Adrenal gland (tissue), 12 donors: ENCODE data around the gene TMSB10. TPM values are rescaled to one million over a fixed set of nuclear protein-coding genes. Genes with fewer than 3 reads are reported as not detected.
"Not testable (repeated sequence)": the region's sequence is repeated elsewhere in the genome, so short reads cannot be mapped to it uniquely, and the experiment has no call there.

Source experiments
- DNase-seq, 7 donors: peaks; one replicate each; pipeline ENCODE4 v3.0.0-alpha.2; 2019 to 2020
- H3K27ac ChIP-seq, 5 donors: fragments of 200-600 bp; sonication (generic) in 4 of 5; 1 replicate in 3 of 5; 2 replicates in 2 of 5; pipeline versions ENCODE4 v1.5.1 to v1.8.0; 2016 to 2020; ENCODE audit warnings: mild to moderate bottlenecking in 1 of 5
- H3K27me3 ChIP-seq: fragments of 200-600 bp; 2 replicates; pipeline ENCODE4 v1.8.0; 2021
- H3K36me3 ChIP-seq, 2 donors: fragments of 200-600 bp; replicated peaks in 1 of 2; 1 replicate in 1 of 2; 2 replicates in 1 of 2; pipeline versions ENCODE4 v1.5.1 to v1.8.0; 2018 to 2022
- H3K4me1 ChIP-seq, 2 donors: fragments of 200-600 bp; replicated peaks in 1 of 2; 1 replicate in 1 of 2; 2 replicates in 1 of 2; pipeline versions ENCODE4 v1.5.1 to v1.8.0; 2018 to 2021
- H3K4me3 ChIP-seq, 4 donors: fragments of 200-600 bp; sonication (generic) in 3 of 4; one replicate each; pipeline ENCODE4 v1.5.1; 2016 to 2018
- H3K9me3 ChIP-seq, 3 donors: fragments of 200-600 bp; sonication (generic) in 1 of 3; replicated peaks in 1 of 3; 1 replicate in 2 of 3; 2 replicates in 1 of 3; pipeline versions ENCODE4 v1.5.1 to v1.8.0; 2016 to 2021
- POLR2A ChIP-seq, 2 donors: fragments of 450-650 bp; IDR thresholded peaks; one replicate each; pipeline ENCODE4 v1.6.1; 2017; ENCODE audit warnings: antibody characterized with exemption in 2 of 2, mild to moderate bottlenecking in 2 of 2, moderate library complexity in 1 of 2
- WGBS, 4 donors: extraction: QIAGEN DNeasy Blood & Tissue Kit in 2 of 4; methylation state at CpG; one replicate each; pipeline versions ENCODE4 v1.1.5 to v1.1.7; 2013 to 2017; 5-methylcytosine and 5-hydroxymethylcytosine counted together
- intact Hi-C, 2 donors: fragments of 100-400 bp; cut with DNase I; formaldehyde crosslinking; loops; one replicate each; pipeline versions ENCODE4 v1.14.1 to v1.15.0; 2022 to 2023
- polyA plus RNA-seq, 3 donors: library from polyadenylated mRNA; stranded (reverse); fragments of 200-250 nt in 2 of 3; fragments of 350-450 nt in 1 of 3; fragmentation: Illumina TruSeq in 1 of 3; extraction: RNeasy Lipid Tissue Mini Kit (QIAGEN cat#74804) in 1 of 3; gene quantifications; one replicate each; pipeline ENCODE4 v1.2.3, GENCODE V29; 2013 to 2014
- total RNA-seq, 9 donors: library from RNA; depleted of rRNA in 4 of 9; stranded (reverse); fragments of >200 nt in 4 of 9; fragments of 120-200 nt in 1 of 9; fragmentation: NEBNext Ultra II Directional in 1 of 9; extraction: Animal tissue kit (Norgen Biotek cat#: 25700) in 1 of 9; gene quantifications; one replicate each; pipeline versions ENCODE4 v1.1.0 to v1.2.4, GENCODE V29; 2013 to 2023
- TF ChIP-seq, protein P1 (sequence below), 6 experiments: fragments of 450-650 bp in 4 of 6; fragments of 200-600 bp in 2 of 6; sonication (generic) in 1 of 6; IDR thresholded peaks; 1 replicate in 5 of 6; 2 replicates in 1 of 6; pipeline versions ENCODE4 v1.5.1 to v1.8.0; 2016 to 2021; ENCODE audit warnings: antibody characterized with exemption in 6 of 6, mild to moderate bottlenecking in 2 of 6, moderate library complexity in 1 of 6
- donor health status: healthy with polysubstance abuse.
- donor health status: Bipolar disorder and iron deficiency.
- donor health status: DM: yes; HTN: yes; CAD: no.
- donor health status: DM: no; HTN: no; CAD: no.
- donor health status: DM: no; HTN: no; CAD: no.
- donor health status: DM: yes; HTN: yes; CAD: no.

TMSB10 gene
- total and polyA plus RNA-seq, 12 donors, result 473 to 2,004 (median 1,367) TPM

DNA sequence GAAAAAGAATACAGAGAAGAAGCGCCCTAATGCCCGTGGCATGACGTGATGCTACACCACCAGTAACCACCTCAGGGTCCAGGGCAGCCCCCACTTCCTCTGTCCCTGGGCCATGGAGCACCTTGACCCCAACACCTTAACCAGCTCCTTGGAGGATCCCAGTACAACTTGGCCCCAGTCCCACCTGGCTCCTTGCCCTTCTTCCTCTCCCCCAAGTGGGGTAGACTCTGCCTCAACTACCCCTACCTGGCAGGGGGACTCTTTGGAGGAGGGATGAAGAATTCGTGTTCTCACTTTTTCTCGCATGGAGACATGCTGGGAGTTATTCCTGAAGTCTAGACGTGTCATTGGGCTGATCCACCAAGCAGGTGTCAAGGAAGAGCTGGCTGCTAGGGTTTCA, 43.5 kb upstream of the TMSB10 start:
- WGBS, 4 donors, result 68 to 78% (median 75%) methylated on average over 6 of the region's 6 CpGs
- Histone ChIP-seq H3K27ac (no peak overlapping the region), H3K9me3 (no peaks in the 10 kb centered on the region), H3K4me3 (no peak overlapping the region), H3K4me1 (no peaks in the 10 kb centered on the region), H3K27me3 (no peaks in the 10 kb centered on the region), H3K36me3 (no peaks in the 10 kb centered on the region)
- intact Hi-C loops, result no loop called here
- no peak for TF ChIP-seq POLR2A (IDR thresholded peaks at IDR 0.05)
- TF ChIP-seq, protein P1, sequence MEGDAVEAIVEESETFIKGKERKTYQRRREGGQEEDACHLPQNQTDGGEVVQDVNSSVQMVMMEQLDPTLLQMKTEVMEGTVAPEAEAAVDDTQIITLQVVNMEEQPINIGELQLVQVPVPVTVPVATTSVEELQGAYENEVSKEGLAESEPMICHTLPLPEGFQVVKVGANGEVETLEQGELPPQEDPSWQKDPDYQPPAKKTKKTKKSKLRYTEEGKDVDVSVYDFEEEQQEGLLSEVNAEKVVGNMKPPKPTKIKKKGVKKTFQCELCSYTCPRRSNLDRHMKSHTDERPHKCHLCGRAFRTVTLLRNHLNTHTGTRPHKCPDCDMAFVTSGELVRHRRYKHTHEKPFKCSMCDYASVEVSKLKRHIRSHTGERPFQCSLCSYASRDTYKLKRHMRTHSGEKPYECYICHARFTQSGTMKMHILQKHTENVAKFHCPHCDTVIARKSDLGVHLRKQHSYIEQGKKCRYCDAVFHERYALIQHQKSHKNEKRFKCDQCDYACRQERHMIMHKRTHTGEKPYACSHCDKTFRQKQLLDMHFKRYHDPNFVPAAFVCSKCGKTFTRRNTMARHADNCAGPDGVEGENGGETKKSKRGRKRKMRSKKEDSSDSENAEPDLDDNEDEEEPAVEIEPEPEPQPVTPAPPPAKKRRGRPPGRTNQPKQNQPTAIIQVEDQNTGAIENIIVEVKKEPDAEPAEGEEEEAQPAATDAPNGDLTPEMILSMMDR (IDR thresholded peaks at IDR 0.05), result no peak
- peak in 1 of 7 donors; percentile 45 for DNase-seq

DNA sequence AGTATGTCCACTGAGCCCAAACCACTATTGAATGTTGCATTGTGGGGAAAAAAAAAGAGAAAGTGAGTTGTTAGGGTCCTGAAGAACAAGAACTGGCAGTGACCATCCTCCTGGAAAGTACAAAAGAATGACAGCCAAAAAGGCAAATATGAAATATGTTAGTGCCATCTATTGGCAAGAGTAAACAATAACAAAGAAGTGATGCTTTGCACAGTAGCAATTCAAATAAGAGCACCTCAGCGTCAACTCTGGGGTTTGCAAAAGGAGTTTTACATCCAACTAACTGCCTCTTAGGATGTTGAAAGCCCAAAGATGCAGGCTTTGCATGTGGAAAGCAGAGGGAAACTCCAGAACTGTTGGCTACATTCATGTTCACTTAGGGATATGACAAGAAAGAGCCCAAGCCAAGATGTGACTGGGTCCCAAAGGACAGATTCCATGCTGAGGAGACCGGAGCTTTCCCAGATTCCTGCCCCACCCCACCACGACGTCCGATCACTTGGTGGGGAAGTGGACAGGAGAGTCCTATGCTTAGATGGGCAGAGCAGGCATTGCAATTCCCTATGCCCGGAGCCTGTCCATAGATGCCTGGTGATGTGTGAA, 40.2 kb upstream of the TMSB10 start:
- TF ChIP-seq, protein P1 (IDR thresholded peaks at IDR 0.05), result peak in 2 of 6 experiments; percentile 19 to 30
- no peak for TF ChIP-seq POLR2A (IDR thresholded peaks at IDR 0.05)
- no peak overlapping the region for H3K4me3 ChIP-seq
- no peaks in the 10 kb centered on the region for H3K36me3 ChIP-seq
- H3K4me1 ChIP-seq, result no peaks in the 10 kb centered on the region
- H3K9me3 ChIP-seq, result no peaks in the 10 kb centered on the region
- DNase-seq, result no peak
- H3K27ac ChIP-seq, result no peak overlapping the region
- no peaks in the 10 kb centered on the region for H3K27me3 ChIP-seq
- intact Hi-C loops, result no loop called here
- 58 to 71% (median 60%) methylated on average over 2 to 6 of the region's 6 CpGs for WGBS, 4 donors

DNA sequence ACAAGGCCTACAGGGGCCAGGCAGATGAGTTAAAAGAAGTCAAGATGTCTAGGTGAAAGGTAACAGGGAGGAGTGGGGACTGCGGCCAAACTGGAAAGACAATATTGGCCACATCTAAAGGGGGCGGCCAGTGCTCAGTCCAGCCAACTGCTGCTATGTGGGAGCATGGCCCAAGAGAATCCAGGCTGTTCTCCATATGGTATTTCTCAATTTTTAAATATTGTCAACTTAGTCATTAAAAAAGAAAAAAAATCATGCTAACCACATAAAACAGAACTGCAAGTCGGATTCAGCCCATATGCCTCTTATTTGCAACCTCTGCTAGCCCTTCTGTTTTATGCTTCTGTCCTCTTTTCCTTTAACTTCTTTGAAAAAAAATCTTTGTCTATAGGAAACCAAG, 39.3 kb upstream of the TMSB10 start:
- no peak overlapping the region for H3K4me3 ChIP-seq
- 70 to 76% (median 75%) methylated on average over 3 of the region's 3 CpGs for WGBS, 4 donors
- no peaks in the 10 kb centered on the region for H3K36me3 ChIP-seq
- no peaks in the 10 kb centered on the region for H3K27me3 ChIP-seq
- TF ChIP-seq, protein P1 (IDR thresholded peaks at IDR 0.05), result no peak
- TF ChIP-seq POLR2A (IDR thresholded peaks at IDR 0.05), result no peak
- no peak overlapping the region for H3K27ac ChIP-seq
- no peaks in the 10 kb centered on the region for H3K9me3 ChIP-seq
- H3K4me1 ChIP-seq, result no peaks in the 10 kb centered on the region
- DNase-seq, result no peak
- intact Hi-C loops, result no loop called here

DNA sequence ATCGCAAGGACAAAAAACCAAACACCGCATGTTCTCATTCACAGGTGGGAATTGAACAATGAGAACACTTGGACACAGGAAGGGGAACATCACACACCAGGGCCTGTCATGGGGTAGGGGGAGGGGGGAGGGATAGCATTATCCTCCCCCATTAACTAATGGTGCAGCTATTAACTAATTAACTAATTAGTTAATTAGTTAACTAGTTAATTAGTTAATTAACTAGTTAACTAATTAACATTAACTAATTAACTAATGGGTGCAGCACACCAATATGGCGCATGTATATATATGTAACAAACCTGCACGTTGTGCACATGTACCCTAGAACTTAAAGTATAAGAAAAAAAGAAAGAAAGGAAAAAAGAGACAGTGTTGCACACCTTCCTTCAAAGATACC, 37.1 kb upstream of the TMSB10 start:
- H3K9me3 ChIP-seq, H3K36me3 ChIP-seq, intact Hi-C loops, DNase-seq, H3K27me3 ChIP-seq, H3K27ac ChIP-seq, H3K4me3 ChIP-seq, H3K4me1 ChIP-seq: not testable (repeated sequence)
- WGBS, 4 donors, result 86 to 96% (median 93%) methylated on average over 2 to 4 of the region's 4 CpGs

DNA sequence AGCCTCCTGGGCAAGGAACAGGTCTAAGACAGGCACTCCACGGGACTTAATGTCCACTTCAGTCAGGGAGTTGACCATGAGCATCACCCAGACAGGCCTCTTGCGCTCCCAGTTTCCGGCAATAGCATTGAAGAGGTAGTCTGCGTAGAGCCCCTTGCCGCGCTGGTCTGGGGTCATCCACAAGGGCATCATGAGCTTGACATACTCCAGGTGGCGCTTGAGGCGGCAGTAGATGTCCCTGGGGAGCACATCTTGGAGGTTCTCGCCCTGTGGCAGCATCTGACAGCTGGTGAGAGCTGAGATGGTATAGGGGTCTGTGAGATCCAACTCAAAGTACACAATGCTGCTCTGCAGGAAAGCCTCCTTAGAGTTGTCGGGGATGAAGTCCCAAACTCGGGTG, 35.1 kb upstream of the TMSB10 start:
- H3K4me1 ChIP-seq, result no peaks in the 10 kb centered on the region
- no peaks in the 10 kb centered on the region for H3K9me3 ChIP-seq
- H3K27ac ChIP-seq, result no peak overlapping the region
- H3K36me3 ChIP-seq, result no peaks in the 10 kb centered on the region
- TF ChIP-seq, protein P1 (IDR thresholded peaks at IDR 0.05), result no peak
- no peak for TF ChIP-seq POLR2A (IDR thresholded peaks at IDR 0.05)
- H3K4me3 ChIP-seq, result no peak overlapping the region
- H3K27me3 ChIP-seq, result no peaks in the 10 kb centered on the region
- peak in 1 of 7 donors; percentile 44 for DNase-seq
- 72 to 90% (median 82%) methylated on average over 7 to 11 of the region's 11 CpGs for WGBS, 4 donors
- intact Hi-C loops, result loop anchor here in 1 of 2 donors (10.0 kb wide), 1 partner anchor 356 kb away; the partner anchor contains the start of gene DNAH6

DNA sequence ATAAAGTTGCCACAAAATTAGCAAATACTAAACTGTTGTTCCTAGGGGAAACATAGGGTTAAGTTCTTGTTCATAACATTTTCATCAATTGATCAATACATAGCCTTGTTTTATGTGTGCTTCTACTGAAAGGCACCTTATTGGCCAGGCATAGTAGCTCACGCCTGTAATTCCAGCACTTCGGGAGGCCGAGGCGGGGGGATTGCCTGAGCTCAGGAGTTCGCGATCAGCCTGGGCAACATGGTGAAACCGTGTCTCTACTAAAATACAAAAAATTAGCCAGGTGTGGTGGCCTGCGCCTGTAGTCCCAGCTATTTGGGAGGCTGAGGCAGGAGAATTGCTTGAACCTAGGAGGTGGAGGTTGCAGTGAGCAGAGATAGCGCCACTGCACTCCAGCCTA, 32.8 kb upstream of the TMSB10 start:
- not testable (repeated sequence) for H3K36me3 ChIP-seq, H3K27me3 ChIP-seq, H3K9me3 ChIP-seq, H3K4me3 ChIP-seq, H3K4me1 ChIP-seq, H3K27ac ChIP-seq
- intact Hi-C loops, result loop anchor here in 1 of 2 donors (10.0 kb wide), 1 partner anchor 358 kb away; the partner anchor contains the start of gene DNAH6
- DNase-seq, result peak in 1 of 7 donors; percentile 9
- WGBS, 4 donors, result 87 to 95% (median 90%) methylated on average over 9 of the region's 9 CpGs
